A673 (cell line): ENCODE measurements around the gene INHBC. TPM values are rescaled to one million over a fixed set of nuclear protein-coding genes. Genes with fewer than 3 reads are reported as not detected.
A peak's percentile ranks its signal among the peaks of the same experiment; 100 is the strongest.

Experiments used
- BruUV-seq: library from RNA; stranded (reverse); fragments of 400-500 nt; replicated peaks from 2 replicates; lab custom pipeline; 2021; lab: Mats Ljungman, UMichigan
- CTCF ChIA-PET: fragments of 300-600 bp; sonication (Branson Sonifier 250); formaldehyde crosslinking; loops from one replicate; lab custom pipeline; 2022; ENCODE audit warnings: antibody characterized with exemption; lab: Charles Lee
- POLR2A ChIA-PET: fragments of 300-600 bp; sonication (Branson Sonifier 250); formaldehyde crosslinking; loops from one replicate; lab custom pipeline; 2022; ENCODE audit warnings: antibody characterized with exemption; ENCODE audit not compliant: low non-redundant PET; lab: Charles Lee
- DNase-seq: peaks from one replicate; pipeline ENCODE4 v3.0.0-alpha.2; 2015; ENCODE audit warnings: low spot score
- H3K27ac ChIP-seq: fragments of 200-600 bp; sonication (generic); 2 replicates; pipeline ENCODE4 v1.5.1; 2016; ENCODE audit warnings: mixed run types, low read depth, mild to moderate bottlenecking, mixed read lengths, antibody characterized with exemption, low read length; ENCODE audit not compliant: poor library complexity, severe bottlenecking
- H3K27me3 ChIP-seq: fragments of 200-600 bp; sonication (generic); replicated peaks from 2 replicates; pipeline ENCODE4 v1.6.1; 2017; ENCODE audit warnings: mixed run types, low read depth, mild to moderate bottlenecking, mixed read lengths, antibody characterized with exemption, low read length; ENCODE audit not compliant: insufficient read depth, poor library complexity
- H3K36me3 ChIP-seq: fragments of 200-600 bp; sonication (generic); 2 replicates; pipeline ENCODE4 v1.6.1; 2016; ENCODE audit warnings: mixed run types, mild to moderate bottlenecking, mixed read lengths, antibody characterized with exemption, low read length; ENCODE audit not compliant: insufficient read depth, poor library complexity, severe bottlenecking
- H3K4me1 ChIP-seq: fragments of 200-600 bp; sonication (generic); 2 replicates; pipeline ENCODE4 v1.6.1; 2017; ENCODE audit warnings: mixed run types, mild to moderate bottlenecking, mixed read lengths, antibody characterized with exemption, low read length; ENCODE audit not compliant: insufficient read depth, poor library complexity, severe bottlenecking
- H3K4me3 ChIP-seq: fragments of 200-600 bp; sonication (generic); 2 replicates; pipeline ENCODE4 v1.5.1; 2016; ENCODE audit warnings: low read depth, mixed run types, mild to moderate bottlenecking, mixed read lengths, low read length; ENCODE audit not compliant: poor library complexity, severe bottlenecking
- H3K9me3 ChIP-seq: fragments of 200-600 bp; sonication (generic); 2 replicates; pipeline ENCODE4 v1.6.1; 2016; ENCODE audit warnings: mixed run types, low read depth, mild to moderate bottlenecking, mixed read lengths, antibody characterized with exemption, low read length; ENCODE audit not compliant: poor library complexity, severe bottlenecking
- EZH2 ChIP-seq: fragments of 200-600 bp; sonication (generic); IDR thresholded peaks from 2 replicates; pipeline ENCODE4 v1.6.1; 2017; ENCODE audit warnings: borderline replicate concordance, low read depth, mild to moderate bottlenecking, mixed read lengths, antibody characterized with exemption, low read length; ENCODE audit not compliant: poor library complexity, severe bottlenecking
- intact Hi-C: fragments of 100-400 bp; cut with micrococcal nuclease; formaldehyde crosslinking; loops from one replicate; pipeline ENCODE4 v1.10.0; 2022; ENCODE audit not compliant: unreplicated experiment
- total RNA-seq: library from RNA; stranded (reverse); gene quantifications from 2 replicates; pipeline ENCODE4 v1.2.3, GENCODE V29; 2021
- TF ChIP-seq, protein P1 (sequence below): fragments of 300-800, 200-600 bp; sonication (generic); conservative IDR thresholded peaks from 2 replicates; pipeline ENCODE4 v1.5.1; 2017; ENCODE audit warnings: low read depth, mild to moderate bottlenecking, antibody characterized with exemption, low read length, moderate library complexity, mixed read lengths

Gene INHBC
- total RNA-seq, 1 experiment from 2014 or later = not detected

DNA sequence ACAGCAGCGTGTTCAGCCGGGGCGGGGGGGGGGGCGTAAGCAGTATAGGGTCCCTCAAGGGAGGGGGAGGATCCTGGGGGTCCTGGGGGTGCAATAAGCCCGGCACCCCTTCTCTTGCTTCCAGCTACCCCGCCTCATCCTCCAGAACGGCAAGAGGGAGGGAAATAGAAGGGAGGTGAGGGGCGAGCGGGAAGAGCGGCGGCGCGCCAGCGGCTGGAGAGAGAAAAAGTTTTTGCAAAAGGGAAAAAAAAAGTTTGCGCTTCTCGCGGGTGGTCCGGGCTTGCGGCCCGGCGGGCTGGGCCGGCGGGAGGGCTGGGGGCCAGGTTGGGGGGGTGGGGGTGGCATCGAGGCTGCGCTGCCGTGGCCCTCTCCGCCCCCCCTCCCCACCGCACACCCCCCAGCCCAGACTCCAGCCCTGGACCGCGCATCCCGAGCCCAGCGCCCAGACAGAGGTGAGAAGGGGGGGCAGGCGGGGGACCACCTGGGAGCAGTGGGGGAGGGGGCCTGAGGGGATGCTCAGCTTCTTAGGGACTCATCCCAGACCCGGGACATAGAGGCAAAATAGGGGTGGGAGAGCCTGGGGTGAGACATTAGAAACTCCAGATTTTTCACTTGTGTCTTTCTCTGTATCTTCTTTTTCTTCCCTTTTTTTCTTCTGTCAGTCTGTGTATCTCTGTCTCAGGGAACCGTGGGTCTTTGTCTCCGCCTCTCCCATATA, 25.3 kb downstream of the INHBC start, which contains the start of gene GLI1:
Gene GLI1, plus strand, starts transcription at position 36 of the 718 bp plus-strand sequence. CDS start 3,907 bp downstream, outside the sequence.
- BruUV-seq = no TSS peak
- Histone ChIP-seq H3K36me3 (no peaks in the 10 kb centered on the region), H3K27ac (peak within 1 kb of the TSS; percentile 85), H3K9me3 (no peaks in the 10 kb centered on the region), H3K27me3 (no peaks in the 10 kb centered on the region), H3K4me1 (peaks cover 43% of the 10 kb centered on the region), H3K4me3 (peak within 1 kb of the TSS; percentile 60)
- DNase-seq = peak; percentile 51
- TF ChIP-seq EZH2 = no peak
- TF ChIP-seq, protein P1, sequence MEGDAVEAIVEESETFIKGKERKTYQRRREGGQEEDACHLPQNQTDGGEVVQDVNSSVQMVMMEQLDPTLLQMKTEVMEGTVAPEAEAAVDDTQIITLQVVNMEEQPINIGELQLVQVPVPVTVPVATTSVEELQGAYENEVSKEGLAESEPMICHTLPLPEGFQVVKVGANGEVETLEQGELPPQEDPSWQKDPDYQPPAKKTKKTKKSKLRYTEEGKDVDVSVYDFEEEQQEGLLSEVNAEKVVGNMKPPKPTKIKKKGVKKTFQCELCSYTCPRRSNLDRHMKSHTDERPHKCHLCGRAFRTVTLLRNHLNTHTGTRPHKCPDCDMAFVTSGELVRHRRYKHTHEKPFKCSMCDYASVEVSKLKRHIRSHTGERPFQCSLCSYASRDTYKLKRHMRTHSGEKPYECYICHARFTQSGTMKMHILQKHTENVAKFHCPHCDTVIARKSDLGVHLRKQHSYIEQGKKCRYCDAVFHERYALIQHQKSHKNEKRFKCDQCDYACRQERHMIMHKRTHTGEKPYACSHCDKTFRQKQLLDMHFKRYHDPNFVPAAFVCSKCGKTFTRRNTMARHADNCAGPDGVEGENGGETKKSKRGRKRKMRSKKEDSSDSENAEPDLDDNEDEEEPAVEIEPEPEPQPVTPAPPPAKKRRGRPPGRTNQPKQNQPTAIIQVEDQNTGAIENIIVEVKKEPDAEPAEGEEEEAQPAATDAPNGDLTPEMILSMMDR = no peak
- ChIA-PET POLR2A (interaction anchor here (0.7 kb wide), 1 partner anchor 30 kb away, joined by 4 read pairs; no protein-coding TSS in a partner anchor), CTCF (interaction anchor here (0.6 to 1.3 kb wide), 7 partner anchors 9 to 230 kb away, joined by 3 to 13 read pairs (median 4); partner anchors contain the start of genes B4GALNT1, DDIT3 and SHMT2)
- intact Hi-C loops = loop anchor here (2.0 to 5.0 kb wide), 2 partner anchors 163 to 282 kb away; no protein-coding TSS in a partner anchor

DNA sequence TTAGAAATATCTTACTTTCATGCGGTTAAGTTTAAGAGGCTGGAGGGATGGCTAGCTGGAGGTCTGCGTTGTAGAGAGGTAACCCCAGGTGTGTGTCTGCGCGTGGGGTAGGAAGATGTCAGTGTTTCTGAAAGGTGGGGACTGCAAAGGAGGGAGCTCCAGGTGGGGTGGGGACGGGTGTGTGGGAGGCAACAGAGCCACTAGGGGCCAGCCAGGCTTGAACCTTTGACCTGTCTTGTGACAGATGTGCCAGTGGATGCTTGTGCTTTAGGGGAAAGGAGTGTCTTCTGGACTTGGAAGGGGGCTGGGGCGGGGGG, 25.8 kb downstream of the INHBC start:
- TF ChIP-seq, protein P1 = no peak
- TF ChIP-seq EZH2 = no peak
- H3K36me3 ChIP-seq = no peaks in the 10 kb centered on the region
- peak overlapping the region; percentile 85 for H3K27ac ChIP-seq
- CTCF ChIA-PET = no interaction called here
- intact Hi-C loops = loop anchor here (2.0 to 5.0 kb wide), 2 partner anchors 162 to 282 kb away; no protein-coding TSS in a partner anchor
- POLR2A ChIA-PET = interaction anchor here (0.7 kb wide), 1 partner anchor 1566 kb away, joined by 4 read pairs; no protein-coding TSS in a partner anchor
- no TSS peak for BruUV-seq
- peak overlapping the region; percentile 60 for H3K4me3 ChIP-seq
- no peaks in the 10 kb centered on the region for H3K9me3 ChIP-seq
- no peaks in the 10 kb centered on the region for H3K27me3 ChIP-seq
- DNase-seq = no peak
- peaks cover 38% of the 10 kb centered on the region for H3K4me1 ChIP-seq

DNA sequence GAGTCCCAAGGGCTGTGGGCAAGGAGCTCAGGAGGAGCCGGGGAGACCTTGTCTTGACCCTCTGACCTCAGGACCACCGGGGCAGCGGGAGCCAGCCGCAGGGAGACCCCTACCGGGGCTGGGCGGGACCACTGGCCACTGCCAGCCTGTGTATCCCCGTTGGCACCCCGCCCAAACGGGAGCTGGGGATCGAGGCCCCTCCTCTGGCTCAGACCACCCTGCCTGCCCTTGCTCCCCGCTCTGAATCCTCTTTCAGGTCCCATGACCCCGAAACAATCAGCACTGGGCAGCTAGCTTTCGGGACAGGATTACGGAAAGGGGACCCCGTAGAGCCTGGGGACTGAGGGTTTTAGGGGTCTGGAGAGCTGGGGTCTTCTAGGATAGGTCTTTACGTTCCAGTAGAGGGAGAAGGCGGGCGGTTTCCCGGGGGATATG, 26.3 kb downstream of the INHBC start:
- BruUV-seq = no TSS peak
- Histone ChIP-seq H3K27ac (peak overlapping the region; percentile 85), H3K4me1 (peaks cover 33% of the 10 kb centered on the region), H3K9me3 (no peaks in the 10 kb centered on the region), H3K27me3 (no peaks in the 10 kb centered on the region), H3K36me3 (no peaks in the 10 kb centered on the region), H3K4me3 (peak overlapping the region; percentile 60)
- intact Hi-C loops = loop anchor here (2.0 to 5.0 kb wide), 2 partner anchors 162 to 281 kb away; no protein-coding TSS in a partner anchor
- CTCF ChIA-PET = no interaction called here
- POLR2A ChIA-PET = interaction anchor here (0.7 kb wide), 1 partner anchor 1565 kb away, joined by 4 read pairs; no protein-coding TSS in a partner anchor
- DNase-seq = no peak
- TF ChIP-seq, protein P1 = no peak
- no peak for TF ChIP-seq EZH2
